IPS-18a (cell line): ENCODE measurements around the gene MIER3.

Experiments used
- H3K27ac ChIP-seq: one replicate; pipeline ENCODE4 v1.5.1; 2013; ENCODE audit warnings: low read length
- H3K27me3 ChIP-seq: one replicate; pipeline ENCODE4 v1.6.1; 2013; ENCODE audit warnings: mild to moderate bottlenecking, low read length; ENCODE audit not compliant: control insufficient read depth, insufficient read depth
- H3K36me3 ChIP-seq: one replicate; pipeline ENCODE4 v1.6.1; 2013; ENCODE audit warnings: low read depth, low read length; ENCODE audit not compliant: control insufficient read depth
- H3K4me1 ChIP-seq: one replicate; pipeline ENCODE4 v1.6.1; 2013; ENCODE audit warnings: low read depth, low read length; ENCODE audit not compliant: control insufficient read depth
- H3K4me3 ChIP-seq: one replicate; pipeline ENCODE4 v1.5.1; 2013; ENCODE audit warnings: low read length
- H3K9ac ChIP-seq: one replicate; pipeline ENCODE4 v1.6.1; 2013; ENCODE audit warnings: mild to moderate bottlenecking, low read length, moderate library complexity
- H3K9me3 ChIP-seq: one replicate; pipeline ENCODE4 v1.6.1; 2013; ENCODE audit warnings: low read depth, low read length; ENCODE audit not compliant: control insufficient read depth

Gene MIER3

GRCh38 chr5:56918054-56918453, 33.9 kb downstream of the MIER3 start:
- Histone ChIP-seq H3K36me3 (peaks cover 27% of the 10 kb centered on the region), H3K9me3 (no peaks in the 10 kb centered on the region), H3K27ac (no peak overlapping the region), H3K4me3 (no peak overlapping the region), H3K4me1 (no peaks in the 10 kb centered on the region), H3K9ac (no peak overlapping the region), H3K27me3 (no peaks in the 10 kb centered on the region)

- Histone ChIP-seq H3K36me3 (peaks cover 21% of the 10 kb centered on the region), H3K4me1 (no peaks in the 10 kb centered on the region), H3K27ac (no peak overlapping the region), H3K27me3 (no peaks in the 10 kb centered on the region), H3K9me3 (no peaks in the 10 kb centered on the region), H3K9ac (no peak overlapping the region), H3K4me3 (no peak overlapping the region)
These were observed 34.4 kb downstream of the MIER3 start for GRCh38 chr5:56917534-56917933.

DNA sequence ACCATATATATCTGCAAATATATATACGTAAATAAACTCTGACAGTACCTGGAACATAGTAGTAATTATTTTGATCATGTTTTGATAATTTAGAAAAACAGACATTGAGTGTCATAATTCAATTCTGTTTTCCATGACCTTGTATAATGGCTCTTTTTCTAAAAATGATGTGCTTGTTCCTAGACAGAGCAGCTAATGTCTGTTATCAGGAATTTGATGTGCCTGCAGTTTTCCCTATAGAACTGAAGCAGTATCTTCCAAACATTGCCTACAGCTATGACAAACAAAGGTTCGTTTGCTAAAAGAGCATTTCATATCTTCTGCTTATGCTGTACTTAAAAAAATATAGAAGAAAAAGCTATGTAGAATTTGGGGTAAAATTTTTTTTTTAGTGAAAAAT, 37.2 kb downstream of the MIER3 start:
- Histone ChIP-seq H3K4me3 (no peak overlapping the region), H3K9me3 (no peaks in the 10 kb centered on the region), H3K27ac (no peak overlapping the region), H3K27me3 (no peaks in the 10 kb centered on the region), H3K4me1 (peaks cover 4% of the 10 kb centered on the region), H3K36me3 (peaks cover 3% of the 10 kb centered on the region), H3K9ac (no peak overlapping the region)

GRCh38 chr5:56913766-56914165, 38.2 kb downstream of the MIER3 start:
- H3K9me3 ChIP-seq: no peaks in the 10 kb centered on the region
- no peak overlapping the region for H3K27ac ChIP-seq
- H3K36me3 ChIP-seq: no peaks in the 10 kb centered on the region
- no peaks in the 10 kb centered on the region for H3K27me3 ChIP-seq
- H3K9ac ChIP-seq: no peak overlapping the region
- peaks cover 4% of the 10 kb centered on the region for H3K4me1 ChIP-seq
- H3K4me3 ChIP-seq: no peak overlapping the region

DNA sequence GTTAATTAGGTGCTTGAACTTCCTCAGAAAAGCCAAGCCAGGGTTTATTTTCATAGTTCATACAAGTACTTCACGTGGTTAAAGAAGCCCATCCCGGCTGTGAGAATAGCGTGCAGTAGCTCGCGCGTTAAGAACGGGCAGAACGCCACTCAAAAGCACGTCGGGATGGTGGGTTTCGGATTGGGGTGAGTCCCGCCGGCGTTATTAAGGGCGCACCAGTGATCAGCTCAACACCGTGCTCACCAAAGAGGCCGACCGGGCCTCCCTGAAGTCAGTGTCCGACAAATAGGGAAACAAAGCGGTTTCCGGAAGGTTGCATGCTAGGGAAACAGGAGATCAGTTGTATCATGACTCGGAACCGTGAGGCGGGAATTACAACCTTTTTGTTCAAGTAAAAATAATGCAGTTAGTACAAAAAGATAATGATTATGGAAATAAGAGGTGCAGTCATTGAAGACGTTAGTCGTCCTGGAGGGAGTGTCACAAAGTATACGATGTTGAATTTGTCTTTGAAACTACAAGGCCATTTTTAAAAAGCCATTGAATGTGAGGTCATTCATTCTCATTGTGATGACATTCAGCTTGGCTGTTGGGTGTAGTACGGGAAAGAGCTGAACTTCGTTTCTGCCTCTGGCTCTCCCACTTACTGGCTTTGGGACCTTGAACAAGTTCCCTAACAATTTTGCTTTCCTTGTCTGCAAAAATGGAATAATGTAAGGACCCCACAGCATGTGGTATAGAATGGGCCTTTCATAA, 41.5 kb downstream of the MIER3 start:
- Histone ChIP-seq H3K4me1 (peaks cover 8% of the 10 kb centered on the region), H3K36me3 (no peaks in the 10 kb centered on the region), H3K27ac (peak overlapping the region; percentile 100), H3K9ac (peak overlapping the region; percentile 99), H3K4me3 (peak overlapping the region; percentile 96), H3K9me3 (no peaks in the 10 kb centered on the region), H3K27me3 (no peaks in the 10 kb centered on the region)

DNA sequence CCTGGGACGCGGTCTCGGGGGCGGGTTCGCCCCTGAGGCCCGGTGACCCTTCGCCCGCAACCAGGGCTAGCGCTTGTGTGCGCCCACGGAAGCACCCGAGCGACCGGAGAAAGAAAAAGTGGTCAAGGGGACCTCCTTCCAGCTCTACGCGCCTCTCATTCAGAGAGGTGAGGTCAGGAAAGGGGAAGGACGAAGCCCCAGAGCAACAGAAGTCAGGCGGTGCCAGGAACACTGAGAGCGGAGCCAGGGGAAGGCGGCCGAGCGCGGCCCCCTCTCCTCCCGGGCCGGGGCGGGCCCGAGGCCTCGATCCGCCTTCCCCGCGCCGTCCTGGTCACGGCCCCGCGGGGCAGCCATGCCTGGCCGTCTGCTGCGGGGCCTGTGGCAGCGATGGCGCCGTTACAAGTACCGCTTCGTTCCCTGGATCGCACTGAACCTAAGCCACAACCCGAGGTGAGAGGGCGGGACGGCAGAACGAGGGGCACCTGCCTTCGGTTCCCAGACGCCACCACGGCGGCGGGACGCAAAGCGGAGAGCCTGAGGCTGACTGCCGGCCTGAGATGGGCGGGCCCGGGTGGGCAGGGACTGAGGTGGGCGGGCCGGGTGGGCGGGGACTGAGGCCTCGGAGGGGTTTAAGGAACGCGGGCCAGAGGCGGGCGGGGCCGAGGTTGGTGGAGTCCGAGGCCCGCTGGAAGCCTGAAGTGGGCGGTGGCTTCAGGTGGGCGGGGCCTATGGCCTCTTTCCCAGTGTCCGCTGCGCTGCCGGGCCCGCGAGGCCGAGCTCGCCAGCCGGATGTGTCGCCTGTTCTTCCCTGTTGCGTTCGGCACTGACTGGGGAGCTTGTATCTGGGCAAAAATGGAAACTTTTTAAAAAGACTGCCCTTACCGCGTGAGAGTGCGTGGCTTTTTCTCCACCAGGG, 42.4 kb downstream of the MIER3 start, which contains the start of gene SETD9:
Gene SETD9 (plus strand): TSS at position 303 of the 916 bp plus-strand sequence. CDS start 50 bp downstream, at position 353.
- H3K9ac ChIP-seq: peak within 1 kb of the TSS; percentile 99
- peak within 1 kb of the TSS; percentile 96 for H3K4me3 ChIP-seq
- peaks cover 8% of the 10 kb centered on the region for H3K4me1 ChIP-seq

GRCh38 chr5:56908942-56909293, 43.0 kb downstream of the MIER3 start:
- peak overlapping the region; percentile 67 for H3K27ac ChIP-seq
- H3K9me3 ChIP-seq: no peaks in the 10 kb centered on the region
- H3K9ac ChIP-seq: peak overlapping the region; percentile 85
- H3K27me3 ChIP-seq: no peaks in the 10 kb centered on the region
- no peaks in the 10 kb centered on the region for H3K36me3 ChIP-seq
- peak overlapping the region; percentile 77 for H3K4me3 ChIP-seq
- peaks cover 8% of the 10 kb centered on the region for H3K4me1 ChIP-seq

More for the DNA sequence above, 42.4 kb downstream of the MIER3 start, which contains the start of gene SETD9:
- no peaks in the 10 kb centered on the region for H3K9me3 ChIP-seq
- peak within 1 kb of the TSS; percentile 100 for H3K27ac ChIP-seq
- no peaks in the 10 kb centered on the region for H3K27me3 ChIP-seq
- no peaks in the 10 kb centered on the region for H3K36me3 ChIP-seq

DNA sequence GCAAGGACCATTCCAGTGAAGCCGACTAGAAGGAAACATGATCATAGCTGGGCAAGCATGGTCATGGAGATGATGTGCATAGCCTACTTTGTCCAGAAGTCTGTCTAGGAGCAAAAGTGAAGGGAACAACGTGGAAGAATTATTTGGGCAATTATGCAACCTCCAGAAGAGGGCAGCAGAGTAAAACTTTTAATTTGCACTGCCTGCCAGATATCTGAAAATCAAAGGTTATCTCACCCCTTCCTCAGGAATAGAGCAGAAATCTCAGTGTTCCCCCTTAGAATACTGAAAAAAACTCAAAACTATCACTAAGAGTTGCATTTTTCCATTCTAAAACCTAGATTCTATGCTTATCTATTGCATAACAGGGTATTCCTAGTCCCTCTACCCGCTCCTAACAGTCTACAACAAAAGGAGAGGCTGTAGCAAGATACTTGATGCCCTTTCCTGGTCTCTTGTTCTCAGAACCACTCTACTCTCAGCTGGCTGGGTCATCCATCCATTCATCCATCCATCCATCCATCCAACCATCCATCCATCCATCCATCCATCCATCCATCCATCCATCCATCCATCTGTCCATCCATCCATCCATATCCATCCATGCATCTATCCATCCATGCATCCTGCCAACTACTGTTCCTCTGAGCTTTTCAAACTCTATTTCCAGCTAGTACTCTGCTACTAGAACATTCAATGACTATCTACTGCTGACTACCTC, 50.9 kb downstream of the MIER3 start:
- Histone ChIP-seq H3K36me3 (no peaks in the 10 kb centered on the region), H3K9me3 (no peaks in the 10 kb centered on the region), H3K27me3 (no peaks in the 10 kb centered on the region), H3K9ac (no peak overlapping the region), H3K4me1 (no peaks in the 10 kb centered on the region), H3K27ac (no peak overlapping the region), H3K4me3 (no peak overlapping the region)

DNA sequence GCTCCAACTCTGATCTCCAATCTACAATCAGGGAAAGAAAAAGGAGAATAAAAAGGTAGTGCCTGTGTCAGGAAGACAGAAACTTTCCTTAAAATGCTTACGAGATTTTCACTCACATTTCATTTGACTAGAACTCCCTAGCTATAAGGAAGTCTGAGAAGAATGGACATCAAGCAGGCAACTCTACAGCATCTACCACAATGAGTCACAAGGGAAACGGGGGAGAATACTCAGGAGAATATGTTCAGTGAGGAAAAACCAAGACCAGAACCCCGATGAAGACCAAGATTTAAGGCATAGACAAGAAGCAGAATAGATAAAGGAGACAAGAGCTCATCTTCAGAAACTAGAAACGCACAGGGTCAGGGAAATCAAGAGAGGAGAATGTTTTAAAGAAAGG, 51.5 kb downstream of the MIER3 start:
- H3K4me3 ChIP-seq: no peak overlapping the region
- H3K9me3 ChIP-seq: no peaks in the 10 kb centered on the region
- H3K27ac ChIP-seq: no peak overlapping the region
- H3K36me3 ChIP-seq: no peaks in the 10 kb centered on the region
- no peaks in the 10 kb centered on the region for H3K27me3 ChIP-seq
- no peaks in the 10 kb centered on the region for H3K4me1 ChIP-seq
- H3K9ac ChIP-seq: no peak overlapping the region

DNA sequence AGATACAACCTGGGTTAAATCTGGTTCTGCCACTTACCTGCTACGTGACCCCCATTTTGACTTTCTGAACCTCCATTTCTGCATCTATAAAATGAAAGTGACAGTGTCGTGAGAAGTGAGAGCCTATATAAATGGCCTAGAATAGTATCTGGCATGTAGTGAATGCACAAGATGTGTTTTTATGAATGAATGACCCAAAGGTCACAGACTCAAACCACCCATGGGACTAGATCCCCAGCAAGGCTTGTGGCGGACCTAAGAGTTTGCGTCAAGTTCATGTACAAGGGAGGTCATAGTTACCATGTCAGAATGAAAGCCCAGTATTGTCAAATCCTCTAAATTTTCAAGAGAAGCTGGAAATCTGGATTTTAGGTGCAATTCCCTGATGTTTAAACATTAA, 53.7 kb downstream of the MIER3 start:
- Histone ChIP-seq H3K36me3 (peaks cover 10% of the 10 kb centered on the region), H3K4me1 (no peaks in the 10 kb centered on the region), H3K27me3 (no peaks in the 10 kb centered on the region)

DNA sequence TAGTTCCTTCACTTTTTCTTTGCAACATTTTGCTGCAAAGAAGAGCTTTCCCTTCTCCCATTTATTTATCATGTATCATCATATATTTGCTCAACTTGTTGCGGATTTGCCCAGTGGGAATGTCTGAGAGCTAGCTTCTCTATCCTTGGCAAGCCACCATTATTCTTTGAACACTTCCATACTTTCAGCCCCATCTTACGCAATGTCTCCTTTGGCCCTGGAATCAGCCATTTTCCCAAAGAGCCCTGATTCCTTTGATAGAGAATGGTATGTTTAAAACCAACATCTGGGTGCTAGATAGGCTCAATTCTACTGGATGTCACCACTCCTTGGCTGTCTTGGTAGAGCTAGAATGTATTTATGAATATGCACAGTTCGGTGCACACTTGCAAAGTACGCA, 55.2 kb downstream of the MIER3 start:
- H3K4me3 ChIP-seq: no peak overlapping the region
- H3K9ac ChIP-seq: no peak overlapping the region
- H3K36me3 ChIP-seq: peaks cover 10% of the 10 kb centered on the region
- no peak overlapping the region for H3K27ac ChIP-seq
- H3K9me3 ChIP-seq: no peaks in the 10 kb centered on the region
- no peaks in the 10 kb centered on the region for H3K4me1 ChIP-seq
- H3K27me3 ChIP-seq: no peaks in the 10 kb centered on the region

More for the DNA sequence above, 53.7 kb downstream of the MIER3 start:
- H3K27ac ChIP-seq: no peak overlapping the region
- H3K4me3 ChIP-seq: no peak overlapping the region
- no peaks in the 10 kb centered on the region for H3K9me3 ChIP-seq
- H3K9ac ChIP-seq: no peak overlapping the region
